HG03571 (cell line): ENCODE results near the gene C1QTNF3.
"Not testable (repeated sequence)": the region's sequence is repeated elsewhere in the genome, so short reads cannot be mapped to it uniquely, and the experiment has no call there.

ENCODE experiments used
- ATAC-seq: cut with Tn5 transposase; IDR thresholded peaks from one replicate; pipeline ENCODE4 v1.9.1; 2021; ENCODE audit not compliant: unreplicated experiment

The C1QTNF3 gene

GRCh38 chr5:34043099-34043876, at the start of gene C1QTNF3:
C1QTNF3 (minus strand) TSS chr5:34043213; CDS start chr5:34043125, 88 bp downstream.
- ATAC-seq: no peak

GRCh38 chr5:34091039-34091438, 48.0 kb upstream of the C1QTNF3 start:
- not testable (repeated sequence) for ATAC-seq

GRCh38 chr5:34089802-34090201, 46.8 kb upstream of the C1QTNF3 start:
- ATAC-seq: not testable (repeated sequence)

- ATAC-seq: not testable (repeated sequence)
These were observed 44.7 kb upstream of the C1QTNF3 start for GRCh38 chr5:34087728-34088127.

- ATAC-seq: not testable (repeated sequence)
These were observed 40.9 kb upstream of the C1QTNF3 start for GRCh38 chr5:34083898-34084297.

- not testable (repeated sequence) for ATAC-seq
These were observed 36.5 kb upstream of the C1QTNF3 start for GRCh38 chr5:34079505-34079904.

GRCh38 chr5:34077636-34078035, 34.6 kb upstream of the C1QTNF3 start:
- not testable (repeated sequence) for ATAC-seq

- not testable (repeated sequence) for ATAC-seq
These were observed 33.8 kb upstream of the C1QTNF3 start for GRCh38 chr5:34076719-34077364.

- ATAC-seq: not testable (repeated sequence)
These were observed 31.5 kb upstream of the C1QTNF3 start for GRCh38 chr5:34074472-34074871.

GRCh38 chr5:34074071-34074470, 31.1 kb upstream of the C1QTNF3 start:
- ATAC-seq: not testable (repeated sequence)

GRCh38 chr5:34070626-34071025, 27.6 kb upstream of the C1QTNF3 start:
- not testable (repeated sequence) for ATAC-seq

GRCh38 chr5:34064656-34065055, 21.6 kb upstream of the C1QTNF3 start:
- ATAC-seq: no peak

GRCh38 chr5:34062419-34062818, 19.4 kb upstream of the C1QTNF3 start:
- ATAC-seq: no peak

- no peak for ATAC-seq
These were observed 19.0 kb upstream of the C1QTNF3 start for GRCh38 chr5:34061993-34062392.

- no peak for ATAC-seq
These were observed 17.0 kb upstream of the C1QTNF3 start for GRCh38 chr5:34059977-34060376.

- ATAC-seq: no peak
These were observed 15.5 kb upstream of the C1QTNF3 start for GRCh38 chr5:34058532-34058931.

GRCh38 chr5:34057569-34057968, 14.6 kb upstream of the C1QTNF3 start:
- ATAC-seq: no peak

- no peak for ATAC-seq
These were observed 14.1 kb upstream of the C1QTNF3 start for GRCh38 chr5:34057118-34057517.

GRCh38 chr5:34055667-34056066, 12.7 kb upstream of the C1QTNF3 start:
- ATAC-seq: no peak

- no peak for ATAC-seq
These were observed 11.4 kb upstream of the C1QTNF3 start for GRCh38 chr5:34054400-34054729.

- no peak for ATAC-seq
These were observed 10.8 kb upstream of the C1QTNF3 start for GRCh38 chr5:34053571-34054399.

- ATAC-seq: no peak
These were observed 10.1 kb upstream of the C1QTNF3 start for GRCh38 chr5:34053133-34053532.
